Islet precursor cell (in vitro differentiated cells): Measurements from ENCODE around the gene GOLT1B.
"Not testable (repeated sequence)": the region's sequence is repeated elsewhere in the genome, so short reads cannot be mapped to it uniquely, and the experiment has no call there.

Experiments
- DNase-seq: peaks from one replicate; pipeline ENCODE4 v3.0.0-alpha.2; 2018

GOLT1B gene

DNA sequence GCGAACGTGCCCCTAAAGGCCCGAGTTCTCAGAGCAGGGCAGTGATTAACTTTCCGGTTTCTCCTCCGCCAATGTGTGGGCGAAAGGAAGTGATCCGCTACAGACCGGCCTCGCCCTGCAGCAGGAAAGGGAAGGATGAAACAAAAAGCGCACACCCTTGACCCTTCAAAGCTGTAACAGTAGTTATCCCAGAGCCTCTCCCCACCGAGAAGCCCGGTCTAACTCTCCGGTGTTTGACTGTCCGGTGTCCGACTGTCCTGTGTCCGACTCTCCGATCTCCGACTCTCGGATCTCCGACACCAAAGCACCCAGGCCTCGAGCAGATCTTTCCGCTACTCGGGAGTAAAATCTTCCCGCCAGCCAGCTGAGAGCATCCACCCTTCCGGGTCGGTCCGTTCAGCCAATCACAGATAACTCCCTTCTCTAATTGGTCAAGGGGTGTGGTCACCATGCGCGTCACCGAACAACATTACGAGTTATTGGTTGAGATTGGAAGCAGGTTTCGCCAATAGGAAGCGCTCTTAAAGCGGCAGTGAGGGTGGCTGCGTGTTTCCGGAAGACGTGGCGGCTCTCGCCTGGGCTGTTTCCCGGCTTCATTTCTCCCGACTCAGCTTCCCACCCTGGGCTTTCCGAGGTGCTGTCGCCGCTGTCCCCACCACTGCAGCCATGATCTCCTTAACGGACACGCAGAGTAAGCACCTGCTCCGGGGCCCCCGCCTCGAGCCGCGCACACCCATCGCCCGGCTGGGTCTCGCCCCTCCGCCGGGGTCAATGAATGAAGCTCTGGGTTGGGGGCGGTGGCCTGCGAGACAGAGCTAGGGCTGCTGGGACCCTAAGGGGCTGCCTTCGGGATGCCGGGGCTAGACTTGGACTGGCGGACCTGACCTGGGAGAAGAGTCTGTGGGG, at the start of gene GOLT1B, which contains the start of gene RECQL:
TSS of gene GOLT1B (plus strand) at position 532 of the 906 bp plus-strand sequence. CDS start at position 667, 135 bp downstream.
TSS of gene RECQL (minus strand) at position 378 of the 906 bp plus-strand sequence. CDS start 2,065 bp downstream, outside the sequence.
- DNase-seq, result peak; percentile 99

- no peak for DNase-seq
These were observed 48.2 kb upstream of the GOLT1B start for GRCh38 chr12:21453312-21453852.

DNA sequence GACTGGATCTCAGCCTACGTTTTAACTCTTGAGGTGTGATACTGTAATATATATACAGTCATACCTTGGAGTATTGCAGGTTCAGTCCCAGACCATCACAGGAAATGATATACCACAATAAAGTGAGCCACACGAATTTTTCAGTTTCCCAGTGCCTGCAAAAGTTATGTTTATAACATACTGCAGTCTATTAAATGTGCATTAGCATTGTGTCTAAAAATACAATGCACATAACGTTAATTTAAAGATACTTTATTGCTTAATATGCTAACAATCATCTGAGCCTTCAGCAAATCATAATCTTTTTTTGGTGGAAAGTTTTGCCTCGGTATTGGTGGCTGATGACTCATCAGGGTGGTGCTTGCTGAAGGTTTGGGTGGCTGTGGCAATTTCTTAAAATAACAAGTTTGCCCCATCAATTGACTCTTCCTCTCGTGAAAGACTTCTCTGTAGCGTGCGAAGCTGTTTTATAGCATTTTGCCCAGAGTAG, 45.3 kb upstream of the GOLT1B start:
- no peak for DNase-seq

GRCh38 chr12:21459474-21459873, 42.1 kb upstream of the GOLT1B start:
- no peak for DNase-seq

GRCh38 chr12:21467334-21467733, 34.3 kb upstream of the GOLT1B start:
- not testable (repeated sequence) for DNase-seq

DNA sequence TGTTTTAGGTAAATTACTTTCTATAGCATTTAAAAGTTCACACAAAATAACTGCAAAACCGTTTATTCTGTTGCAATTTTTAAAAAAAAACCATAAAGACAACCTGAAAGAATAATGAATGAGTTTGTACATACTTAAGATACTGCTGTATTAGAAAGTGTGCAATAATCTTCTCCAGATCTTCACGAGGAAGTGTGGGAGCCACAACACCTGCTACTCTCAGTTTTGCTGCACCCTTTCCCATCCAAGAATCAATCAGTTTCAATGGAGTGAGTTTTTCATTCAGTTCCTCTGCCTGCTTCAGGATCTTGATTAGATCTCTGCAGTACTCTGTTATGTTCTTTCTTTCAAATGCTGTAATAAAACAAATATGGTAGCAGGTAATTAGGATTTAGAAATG, 30.3 kb upstream of the GOLT1B start:
- DNase-seq, result no peak

GRCh38 chr12:21472197-21472823, 29.3 kb upstream of the GOLT1B start:
- no peak for DNase-seq

DNA sequence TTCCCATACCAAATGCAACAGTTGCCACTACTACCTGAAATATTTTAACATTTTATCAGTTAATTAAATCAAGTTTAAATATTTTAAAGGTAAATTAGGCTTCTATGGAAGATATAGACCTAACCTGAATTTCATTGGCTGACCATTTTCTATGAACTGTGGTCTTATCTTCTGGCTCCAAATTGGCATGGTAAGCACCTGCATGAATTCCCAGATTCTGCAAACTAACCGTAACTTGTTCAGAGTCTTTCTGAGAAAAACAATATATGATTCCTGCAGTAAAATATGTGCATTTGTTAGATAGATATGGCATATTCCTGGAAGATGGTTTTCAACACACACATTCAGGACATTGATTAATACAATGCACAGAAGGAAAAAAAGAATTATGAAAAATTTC, 26.0 kb upstream of the GOLT1B start:
- no peak for DNase-seq

GRCh38 chr12:21476949-21477348, 24.6 kb upstream of the GOLT1B start:
- no peak for DNase-seq

GRCh38 chr12:21478756-21479455, 22.7 kb upstream of the GOLT1B start:
- no peak for DNase-seq

DNA sequence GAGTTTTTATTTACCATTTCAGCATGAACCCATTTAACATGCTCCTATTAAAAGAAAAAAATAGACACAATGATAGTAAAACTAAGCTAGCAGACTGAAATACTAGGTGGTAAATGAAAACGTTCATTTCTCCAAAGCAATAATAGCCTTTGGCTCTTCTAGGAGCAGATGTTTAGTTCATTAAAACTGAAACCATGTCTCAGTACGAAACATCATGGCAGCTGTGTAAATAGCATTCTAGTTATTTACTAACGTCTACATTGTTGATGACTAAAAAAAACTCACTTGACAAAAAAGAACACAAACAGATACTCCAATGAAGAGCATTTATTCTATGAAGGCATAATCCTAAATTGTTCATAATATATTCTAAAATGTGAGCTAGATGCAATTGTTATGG, 18.1 kb upstream of the GOLT1B start:
- DNase-seq, result no peak

GRCh38 chr12:21485998-21486397, 15.6 kb upstream of the GOLT1B start:
- DNase-seq, result no peak

GRCh38 chr12:21499765-21500164, 1.8 kb upstream of the GOLT1B start:
- no peak for DNase-seq

- no peak for DNase-seq
These were observed 767 bp upstream of the GOLT1B start for GRCh38 chr12:21500786-21501257.

- DNase-seq, result no peak
These were observed 541 bp downstream of the GOLT1B start for GRCh38 chr12:21502164-21502496.

GRCh38 chr12:21502872-21503271, 1.3 kb downstream of the GOLT1B start:
- DNase-seq, result no peak

DNA sequence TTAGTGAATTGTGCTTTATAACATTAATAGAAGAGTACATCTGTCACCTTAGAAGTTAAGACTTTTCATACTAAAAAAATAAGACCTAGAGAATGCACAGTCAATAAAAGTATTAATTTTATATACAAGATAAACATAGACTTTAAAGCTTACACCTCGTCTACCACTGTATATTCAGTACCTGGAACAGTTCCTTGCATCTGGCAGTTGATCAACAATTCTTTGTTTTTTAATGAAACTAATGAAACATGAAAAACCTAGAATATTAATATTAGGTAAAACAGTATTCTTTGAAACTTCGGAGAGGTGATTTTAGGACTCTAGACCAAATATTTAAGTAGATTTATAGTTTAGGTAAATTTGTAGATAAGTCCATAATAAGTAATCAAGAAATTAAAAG, 4.3 kb downstream of the GOLT1B start:
- DNase-seq, result no peak

GRCh38 chr12:21507849-21508248, 6.3 kb downstream of the GOLT1B start:
- no peak for DNase-seq

DNA sequence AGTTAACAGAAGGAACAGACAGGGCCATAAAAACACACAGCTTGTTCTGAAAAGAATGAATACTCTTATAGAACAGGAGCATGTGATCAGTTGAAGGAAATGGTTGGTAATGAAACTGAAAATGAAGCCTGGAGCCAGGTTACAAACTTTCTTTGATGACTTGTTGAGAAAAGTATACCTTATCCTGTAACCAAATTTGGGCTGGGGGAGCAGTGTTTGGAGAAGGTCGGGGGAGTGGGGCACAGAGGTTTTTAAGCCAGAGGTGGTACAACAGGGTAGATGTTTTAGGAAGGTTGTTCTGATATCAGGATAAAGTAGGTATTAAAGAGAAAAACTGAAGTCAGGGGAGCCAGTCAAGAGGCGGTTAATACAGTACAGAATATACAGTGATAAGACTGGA, 8.2 kb downstream of the GOLT1B start:
- no peak for DNase-seq

- DNase-seq, result no peak
These were observed 14.7 kb downstream of the GOLT1B start for GRCh38 chr12:21516281-21516680.

GRCh38 chr12:21518451-21518850, 16.9 kb downstream of the GOLT1B start:
- DNase-seq, result no peak

DNA sequence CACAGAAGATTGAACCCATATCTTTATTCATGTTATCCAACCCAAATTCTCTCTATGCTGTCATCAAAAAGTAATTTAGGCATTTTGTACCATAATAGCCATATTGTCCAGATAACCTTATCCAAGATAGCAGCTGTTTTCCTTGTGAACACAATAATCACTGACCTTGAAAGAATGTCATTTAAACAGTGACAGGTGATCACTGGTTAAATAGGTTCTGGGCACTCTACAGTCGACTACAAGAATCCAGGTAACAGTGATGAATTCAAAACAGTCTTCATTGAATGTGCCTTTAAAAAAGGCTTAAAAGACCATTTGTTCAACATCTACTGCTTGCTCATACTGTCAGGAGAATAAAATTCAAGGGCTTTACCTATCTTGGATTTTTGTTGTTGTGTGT, 20.0 kb downstream of the GOLT1B start:
- DNase-seq, result no peak

- DNase-seq, result no peak
These were observed 21.6 kb downstream of the GOLT1B start for GRCh38 chr12:21523148-21523547.
